HG02885 (cell line): Measurements from ENCODE around the gene FGD2.

Experiments used
- ATAC-seq: cut with Tn5 transposase; IDR thresholded peaks from one replicate; pipeline ENCODE4 v1.9.1; 2021; ENCODE audit warnings: mild to moderate bottlenecking; ENCODE audit not compliant: unreplicated experiment, poor library complexity

FGD2 gene

GRCh38 chr6:37005061-37005810 lies at the start of gene FGD2:
TSS of gene FGD2 (plus strand) at chr6:37005655. CDS start at chr6:37005818, 163 bp downstream.
- ATAC-seq, result peak; percentile 81

GRCh38 chr6:36955671-36956445 lies 49.6 kb upstream of the FGD2 start:
- no peak for ATAC-seq

- ATAC-seq, result no peak
Observed at GRCh38 chr6:36956446-36956820, 49.0 kb upstream of the FGD2 start.

GRCh38 chr6:36957773-36958271 lies 47.6 kb upstream of the FGD2 start:
- no peak for ATAC-seq

GRCh38 chr6:36958775-36959554 lies 46.5 kb upstream of the FGD2 start:
- ATAC-seq, result no peak

GRCh38 chr6:36959555-36960250 lies 45.8 kb upstream of the FGD2 start:
- no peak for ATAC-seq

GRCh38 chr6:36961441-36962435 lies 43.7 kb upstream of the FGD2 start:
- no peak for ATAC-seq

- ATAC-seq, result no peak
Observed at GRCh38 chr6:36962874-36963273, 42.6 kb upstream of the FGD2 start.

GRCh38 chr6:36963451-36964290 lies 41.8 kb upstream of the FGD2 start:
- ATAC-seq, result no peak

- ATAC-seq, result no peak
Observed at GRCh38 chr6:36964349-36964748, 41.1 kb upstream of the FGD2 start.

- no peak for ATAC-seq
Observed at GRCh38 chr6:36964908-36965307, 40.5 kb upstream of the FGD2 start.

- ATAC-seq, result no peak
Observed at GRCh38 chr6:36967301-36967700, 38.2 kb upstream of the FGD2 start.

GRCh38 chr6:36967757-36968156 lies 37.7 kb upstream of the FGD2 start:
- no peak for ATAC-seq

- no peak for ATAC-seq
Observed at GRCh38 chr6:36968266-36968977, 37.0 kb upstream of the FGD2 start.

- ATAC-seq, result no peak
Observed at GRCh38 chr6:36969240-36969691, 36.2 kb upstream of the FGD2 start.

- no peak for ATAC-seq
Observed at GRCh38 chr6:36969988-36970891, 35.2 kb upstream of the FGD2 start.
